Effector CD4-positive, alpha-beta T cell (primary cell): ENCODE data around the gene TFPI.
"Not testable (repeated sequence)": the region's sequence is repeated elsewhere in the genome, so short reads cannot be mapped to it uniquely, and the experiment has no call there.

Experiments
- DNase-seq: peaks from one replicate; pipeline ENCODE4 v3.0.0-alpha.2; 2020

The TFPI gene

GRCh38 chr2:187552828-187553681 is 1.2 kb downstream of the TFPI start:
- DNase-seq, result no peak

GRCh38 chr2:187552381-187552780 is 1.9 kb downstream of the TFPI start:
- no peak for DNase-seq

- no peak for DNase-seq
Measured at GRCh38 chr2:187550857-187551256, 3.4 kb downstream of the TFPI start.

GRCh38 chr2:187549951-187550555 is 4.2 kb downstream of the TFPI start:
- DNase-seq, result no peak

- no peak for DNase-seq
Measured at GRCh38 chr2:187549193-187549592, 5.0 kb downstream of the TFPI start.

- DNase-seq, result no peak
Measured at GRCh38 chr2:187548656-187549055, 5.6 kb downstream of the TFPI start.

GRCh38 chr2:187547353-187547979 is 6.8 kb downstream of the TFPI start:
- no peak for DNase-seq

GRCh38 chr2:187546762-187547333 is 7.4 kb downstream of the TFPI start:
- DNase-seq, result no peak

GRCh38 chr2:187545238-187545751 is 8.9 kb downstream of the TFPI start:
- no peak for DNase-seq

- no peak for DNase-seq
Measured at GRCh38 chr2:187544371-187545080, 9.7 kb downstream of the TFPI start.

- no peak for DNase-seq
Measured at GRCh38 chr2:187543488-187543887, 10.7 kb downstream of the TFPI start.

- no peak for DNase-seq
Measured at GRCh38 chr2:187542123-187542522, 12.1 kb downstream of the TFPI start.

GRCh38 chr2:187541086-187542085 is 12.8 kb downstream of the TFPI start:
- no peak for DNase-seq

- not testable (repeated sequence) for DNase-seq
Measured at GRCh38 chr2:187538222-187538621, 16.0 kb downstream of the TFPI start.

GRCh38 chr2:187535381-187535780 is 18.9 kb downstream of the TFPI start:
- DNase-seq, result not testable (repeated sequence)

GRCh38 chr2:187532333-187533120 is 21.7 kb downstream of the TFPI start:
- DNase-seq, result no peak

- no peak for DNase-seq
Measured at GRCh38 chr2:187529977-187530721, 24.1 kb downstream of the TFPI start.

- DNase-seq, result no peak
Measured at GRCh38 chr2:187529248-187529976, 24.8 kb downstream of the TFPI start.

- no peak for DNase-seq
Measured at GRCh38 chr2:187528042-187528441, 26.2 kb downstream of the TFPI start.
